Astrocyte of the spinal cord (primary cell): Measurements from ENCODE around the gene GRIN2A.

Source experiments
- DNase-seq: peaks from one replicate; pipeline ENCODE4 v3.0.0; 2011; ENCODE audit warnings: low read depth, low spot score
- H3K4me3 ChIP-seq: 2 replicates; pipeline ENCODE4 v1.5.1; 2011; ENCODE audit warnings: low read depth, mild to moderate bottlenecking, low read length, moderate library complexity
- in situ Hi-C: cut with HindIII; loops from 2 replicates; pipeline ENCODE4 v1.10.0; 2017; ENCODE audit warnings: low sequenced_read_pairs
- TF ChIP-seq, protein P1 (sequence below): IDR thresholded peaks from 2 replicates; pipeline ENCODE4 v1.5.1; 2012; ENCODE audit warnings: low read depth, mild to moderate bottlenecking, low read length, inconsistent platforms

The GRIN2A gene

DNA sequence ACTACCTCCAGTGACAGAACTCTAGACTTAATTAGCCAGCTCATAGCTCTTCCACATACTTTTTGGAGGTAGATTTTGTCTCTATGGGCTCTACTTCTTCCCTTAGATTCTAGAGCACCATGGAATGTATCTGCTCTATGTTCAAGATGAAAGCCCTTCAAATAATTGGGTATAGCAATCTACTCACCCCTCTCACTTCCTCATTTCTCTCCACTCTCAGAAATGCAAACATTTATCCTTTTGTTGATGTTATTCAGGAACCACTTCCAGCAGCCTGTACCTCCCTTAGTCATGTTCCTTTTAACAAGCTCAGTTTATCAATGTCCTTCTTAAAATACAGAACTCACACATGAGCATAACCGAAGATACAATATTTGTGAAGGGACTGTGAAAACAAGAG is 78.5 kb downstream of the GRIN2A start:
- no peak for DNase-seq
- TF ChIP-seq, protein P1, sequence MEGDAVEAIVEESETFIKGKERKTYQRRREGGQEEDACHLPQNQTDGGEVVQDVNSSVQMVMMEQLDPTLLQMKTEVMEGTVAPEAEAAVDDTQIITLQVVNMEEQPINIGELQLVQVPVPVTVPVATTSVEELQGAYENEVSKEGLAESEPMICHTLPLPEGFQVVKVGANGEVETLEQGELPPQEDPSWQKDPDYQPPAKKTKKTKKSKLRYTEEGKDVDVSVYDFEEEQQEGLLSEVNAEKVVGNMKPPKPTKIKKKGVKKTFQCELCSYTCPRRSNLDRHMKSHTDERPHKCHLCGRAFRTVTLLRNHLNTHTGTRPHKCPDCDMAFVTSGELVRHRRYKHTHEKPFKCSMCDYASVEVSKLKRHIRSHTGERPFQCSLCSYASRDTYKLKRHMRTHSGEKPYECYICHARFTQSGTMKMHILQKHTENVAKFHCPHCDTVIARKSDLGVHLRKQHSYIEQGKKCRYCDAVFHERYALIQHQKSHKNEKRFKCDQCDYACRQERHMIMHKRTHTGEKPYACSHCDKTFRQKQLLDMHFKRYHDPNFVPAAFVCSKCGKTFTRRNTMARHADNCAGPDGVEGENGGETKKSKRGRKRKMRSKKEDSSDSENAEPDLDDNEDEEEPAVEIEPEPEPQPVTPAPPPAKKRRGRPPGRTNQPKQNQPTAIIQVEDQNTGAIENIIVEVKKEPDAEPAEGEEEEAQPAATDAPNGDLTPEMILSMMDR: no peak
- H3K4me3 ChIP-seq: no peak overlapping the region
- in situ Hi-C loops: no loop called here

DNA sequence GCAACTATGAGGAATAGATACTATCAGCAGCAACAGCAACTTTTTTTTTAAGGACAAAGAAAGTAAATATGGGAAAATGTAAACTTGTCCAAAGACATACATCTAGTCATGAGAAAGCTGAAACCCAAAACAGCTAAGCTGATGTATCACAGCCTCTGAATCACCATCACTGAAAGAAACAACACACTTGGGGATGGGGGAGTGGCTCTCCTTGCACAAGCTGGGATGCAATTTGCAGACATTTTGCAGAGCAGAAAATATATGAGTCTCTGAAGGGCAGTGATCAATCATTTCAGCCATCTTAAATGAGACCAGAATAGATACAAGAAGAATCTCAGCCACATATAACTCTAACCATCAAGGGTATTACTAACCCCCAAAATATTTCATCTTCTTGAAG is 79.1 kb downstream of the GRIN2A start:
- TF ChIP-seq, protein P1: no peak
- peak; percentile 38 for DNase-seq
- in situ Hi-C loops: no loop called here
- no peak overlapping the region for H3K4me3 ChIP-seq

DNA sequence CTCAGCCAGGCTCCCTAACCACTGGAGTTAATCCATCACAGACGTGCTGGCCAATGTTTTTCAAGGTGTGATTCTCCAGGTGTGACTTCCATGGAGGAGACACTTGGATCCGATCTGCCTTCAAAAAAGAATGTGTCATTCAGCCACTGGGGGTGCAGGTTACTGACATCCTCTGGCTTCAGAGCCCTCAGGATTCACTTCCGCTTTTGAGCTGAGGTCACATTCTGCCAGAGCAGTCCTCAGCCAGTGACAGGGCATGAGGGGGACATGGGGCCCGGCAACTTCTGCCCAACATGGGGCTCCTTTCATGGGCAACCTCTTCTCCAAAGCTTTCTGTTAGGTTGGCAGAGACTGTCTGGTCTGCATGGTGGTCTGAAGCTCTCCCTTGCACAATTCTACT is 81.4 kb downstream of the GRIN2A start:
- no peak overlapping the region for H3K4me3 ChIP-seq
- TF ChIP-seq, protein P1: no peak
- in situ Hi-C loops: no loop called here
- DNase-seq: no peak

DNA sequence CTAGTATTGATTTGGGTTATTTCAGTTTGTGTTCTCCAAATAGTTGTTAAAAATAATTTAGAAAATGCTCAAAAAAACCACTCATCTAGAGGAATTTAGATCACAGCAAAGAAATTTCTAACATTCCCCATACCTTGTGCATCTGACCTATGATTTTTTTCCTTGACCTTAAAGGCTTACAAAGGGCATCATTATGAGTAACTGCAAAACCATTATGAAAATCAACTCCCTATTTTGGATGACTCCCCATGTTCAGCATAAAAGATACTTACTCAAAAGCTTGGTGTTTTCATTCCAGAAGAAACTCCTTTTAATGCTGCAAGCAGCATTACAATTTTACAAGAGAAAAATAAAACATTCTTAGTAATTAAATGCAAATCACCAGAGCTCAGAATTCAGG is 83.2 kb downstream of the GRIN2A start:
- no peak for DNase-seq
- in situ Hi-C loops: no loop called here
- H3K4me3 ChIP-seq: no peak overlapping the region
- TF ChIP-seq, protein P1: no peak

DNA sequence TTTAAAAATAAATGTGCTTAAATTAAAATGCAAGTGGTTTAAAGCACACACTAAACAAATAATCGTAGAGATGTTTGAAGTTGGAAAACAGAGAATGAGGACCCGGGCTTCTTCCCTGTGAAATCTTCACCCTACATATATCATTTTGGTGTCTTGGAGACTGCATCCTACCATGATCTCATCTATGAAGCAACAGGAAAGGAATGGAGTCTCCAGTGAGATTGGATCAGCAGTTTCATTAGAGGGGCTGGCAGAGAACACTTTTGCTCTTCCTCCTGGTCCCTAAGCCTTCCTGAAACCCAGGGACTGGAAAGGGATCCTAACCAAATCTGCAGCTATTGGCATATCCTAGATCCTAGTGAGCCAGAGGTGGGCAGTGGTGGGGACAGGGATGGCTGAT is 85.0 kb downstream of the GRIN2A start:
- TF ChIP-seq, protein P1: no peak
- no peak overlapping the region for H3K4me3 ChIP-seq
- in situ Hi-C loops: no loop called here
- no peak for DNase-seq

DNA sequence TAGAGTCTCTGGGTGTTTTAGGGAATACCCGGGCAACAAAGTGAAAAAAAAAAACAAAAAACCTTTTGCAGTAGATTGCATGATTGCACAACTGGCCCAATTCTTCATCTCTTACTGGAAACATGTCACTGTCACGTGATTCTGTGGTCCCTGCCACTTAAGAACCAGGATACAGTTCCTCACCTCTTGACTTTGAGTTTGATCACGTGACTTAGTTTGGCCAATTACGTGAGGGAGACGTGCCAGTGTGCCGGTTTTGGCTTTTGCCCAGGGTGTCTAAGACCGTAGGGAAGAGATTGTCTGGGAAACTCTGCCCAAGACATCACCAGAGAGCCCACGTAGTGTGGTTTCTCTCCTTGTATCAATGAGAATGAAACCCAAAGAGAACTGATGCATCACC is 88.7 kb downstream of the GRIN2A start:
- TF ChIP-seq, protein P1: no peak
- no peak for DNase-seq
- no peak overlapping the region for H3K4me3 ChIP-seq
- in situ Hi-C loops: no loop called here

DNA sequence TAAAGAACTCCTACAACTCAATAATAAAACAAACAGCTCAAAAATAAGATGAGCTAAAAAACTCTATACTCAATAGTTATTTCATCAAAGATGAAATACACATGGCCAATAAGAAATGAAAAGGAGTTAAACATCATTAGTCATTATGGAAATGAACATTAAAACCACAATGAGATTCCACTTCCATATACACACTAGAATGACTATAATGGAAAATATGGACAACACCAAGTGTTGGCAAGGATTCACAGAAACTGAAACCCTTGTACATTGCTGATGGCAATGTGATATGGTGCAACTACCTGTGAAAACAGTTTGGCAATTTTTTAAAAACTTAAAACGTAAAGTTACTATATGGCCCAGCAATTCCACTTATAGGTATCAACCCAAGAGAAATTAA is 91.4 kb downstream of the GRIN2A start:
- DNase-seq: peak; percentile 74
- in situ Hi-C loops: no loop called here
- no peak overlapping the region for H3K4me3 ChIP-seq
- TF ChIP-seq, protein P1: no peak
